ENCODE data around the gene DUOX2. TPM values are rescaled to one million over a fixed set of nuclear protein-coding genes. Genes with fewer than 3 reads are reported as not detected.

The DUOX2 gene
- total and polyA plus RNA-seq, 12 donors: 0.22 to 18.5 (median 1.5) TPM

DNA sequence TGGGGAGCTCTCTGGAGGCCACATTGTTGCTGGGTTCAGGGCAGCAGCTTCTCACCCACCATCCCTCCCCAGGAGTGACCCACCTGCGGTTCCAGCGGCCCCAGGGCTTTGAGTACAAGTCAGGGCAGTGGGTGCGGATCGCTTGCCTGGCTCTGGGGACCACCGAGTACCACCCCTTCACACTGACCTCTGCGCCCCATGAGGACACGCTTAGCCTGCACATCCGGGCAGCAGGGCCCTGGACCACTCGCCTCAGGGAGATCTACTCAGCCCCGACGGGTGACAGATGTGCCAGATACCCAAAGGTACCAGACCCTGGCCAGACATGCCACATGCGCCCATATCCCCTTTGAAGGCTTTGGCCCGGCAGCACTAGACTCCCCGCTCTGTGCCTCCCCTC, 47.7 kb upstream of the DUOX2 start:
- intact Hi-C loops (cut with DNase I): loop anchor here (10.0 kb wide), 2 partner anchors 233 to 243 kb away; a partner anchor contains a TSS
- Histone ChIP-seq H3K4me3 (no peak overlapping the region), H3K4me1 (replicated peaks in 1 of 2) (peaks cover 6 to 20% of the 10 kb centered on the region in 2 donors), H3K9me3 (replicated peaks in 1 of 3) (no peaks in the 10 kb centered on the region), H3K27me3 (no peaks in the 10 kb centered on the region), H3K36me3 (replicated peaks in 1 of 2) (no peaks in the 10 kb centered on the region), H3K27ac (no peak overlapping the region)
- no peak for TF ChIP-seq CTCF (IDR thresholded peaks at IDR 0.05)
- no peak for DNase-seq
- 91 to 95% (median 91%) methylated on average over 7 to 14 of the region's 14 CpGs for WGBS, 4 donors

GRCh38 chr15:45157974-45158373, 44.0 kb upstream of the DUOX2 start:
- H3K36me3 ChIP-seq (replicated peaks in 1 of 2): no peaks in the 10 kb centered on the region
- H3K4me1 ChIP-seq (replicated peaks in 1 of 2): peaks cover 0 to 11% of the 10 kb centered on the region in 2 donors
- H3K27ac ChIP-seq: no peak overlapping the region
- intact Hi-C loops (cut with DNase I): no loop called here
- 73 to 76% (median 75%) methylated on average over 1 of the region's 1 CpG for WGBS, 4 donors
- H3K9me3 ChIP-seq (replicated peaks in 1 of 3): no peaks in the 10 kb centered on the region
- TF ChIP-seq CTCF (IDR thresholded peaks at IDR 0.05) (no peak), POLR2A (IDR thresholded peaks at IDR 0.05) (no peak)
- no peak for DNase-seq
- no peak overlapping the region for H3K4me3 ChIP-seq
- no peaks in the 10 kb centered on the region for H3K27me3 ChIP-seq

DNA sequence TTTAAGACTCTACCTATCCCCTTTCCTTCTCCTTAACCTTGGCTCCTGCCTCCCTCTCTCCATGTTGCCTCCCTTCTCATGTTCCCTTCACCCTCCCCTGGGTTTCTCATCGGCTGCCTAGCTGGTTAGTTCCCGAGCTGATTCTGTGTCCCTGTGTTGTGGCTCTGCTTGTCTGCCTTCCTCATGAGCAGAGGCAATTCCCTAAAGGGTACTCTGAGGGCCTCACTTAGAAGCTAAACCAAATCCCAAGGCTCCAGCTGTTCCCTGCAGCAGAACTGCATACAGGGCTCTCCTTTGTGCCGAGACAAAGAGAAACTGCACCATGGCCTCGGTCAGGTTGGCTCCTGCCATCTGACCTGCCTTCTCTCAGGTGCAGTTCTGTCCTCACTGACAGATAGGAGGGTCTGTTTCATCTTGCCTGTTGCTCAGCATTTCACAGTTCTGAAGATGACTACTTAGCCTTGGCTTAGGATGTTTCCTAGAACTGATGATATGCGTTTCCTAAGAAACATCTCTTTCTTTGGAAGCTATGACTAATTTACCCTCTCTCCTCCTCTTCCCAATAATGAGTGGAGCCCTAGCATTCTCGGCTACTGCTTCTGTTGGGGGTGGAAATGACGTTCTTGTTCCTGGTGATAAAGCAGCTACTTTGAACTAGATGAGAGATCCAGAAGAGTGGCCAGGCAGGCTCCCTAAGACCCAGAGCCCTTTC, 42.9 kb upstream of the DUOX2 start:
- 69 to 81% (median 79%) methylated on average over 7 of the region's 7 CpGs for whole genome bisulfite sequencing, 4 donors
- H3K4me3 ChIP-seq: no peak overlapping the region
- no peak for TF ChIP-seq POLR2A (IDR thresholded peaks at IDR 0.05)
- TF ChIP-seq CTCF (IDR thresholded peaks at IDR 0.05): no peak
- no peak for DNase-seq
- peak overlapping the region in 1 of 5 donors; percentile 54 for H3K27ac ChIP-seq
- intact Hi-C loops (cut with DNase I): no loop called here
- H3K9me3 ChIP-seq (replicated peaks in 1 of 3): no peaks in the 10 kb centered on the region
- H3K4me1 ChIP-seq (replicated peaks in 1 of 2): peaks cover 0 to 7% of the 10 kb centered on the region in 2 donors
- H3K27me3 ChIP-seq: no peaks in the 10 kb centered on the region
- no peaks in the 10 kb centered on the region for H3K36me3 ChIP-seq (replicated peaks in 1 of 2)

DNA sequence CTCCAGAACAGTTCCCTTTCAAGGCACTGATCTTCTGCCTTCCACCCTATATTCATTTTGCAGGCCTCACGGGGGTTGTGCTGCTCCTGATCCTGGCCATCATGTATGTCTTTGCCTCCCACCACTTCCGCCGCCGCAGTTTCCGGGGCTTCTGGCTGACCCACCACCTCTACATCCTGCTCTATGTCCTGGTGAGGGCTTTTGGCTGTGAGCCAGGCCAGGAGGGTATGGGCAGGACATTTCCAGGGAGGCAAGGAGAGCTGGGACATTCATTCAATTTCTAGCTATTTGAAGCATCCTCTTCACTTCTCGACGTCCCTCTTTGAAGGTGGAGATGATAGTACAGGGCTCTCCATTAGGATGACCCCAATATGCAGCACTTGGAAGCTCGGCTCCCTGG, 41.8 kb upstream of the DUOX2 start:
- intact Hi-C loops (cut with DNase I): no loop called here
- 73 to 89% (median 81%) methylated on average over 8 of the region's 8 CpGs for WGBS, 4 donors
- peaks cover 0 to 7% of the 10 kb centered on the region in 2 donors for H3K4me1 ChIP-seq (replicated peaks in 1 of 2)

More for the DNA sequence above, 41.8 kb upstream of the DUOX2 start:
- Histone ChIP-seq H3K27ac (no peak overlapping the region), H3K36me3 (replicated peaks in 1 of 2) (no peaks in the 10 kb centered on the region), H3K27me3 (no peaks in the 10 kb centered on the region), H3K9me3 (replicated peaks in 1 of 3) (no peaks in the 10 kb centered on the region), H3K4me3 (no peak overlapping the region)
- no peak for DNase-seq
- TF ChIP-seq POLR2A (IDR thresholded peaks at IDR 0.05): no peak
- no peak for TF ChIP-seq CTCF (IDR thresholded peaks at IDR 0.05)
